Neural cell (in vitro differentiated cells): ENCODE data around the gene NCBP2L. TPM values are rescaled to one million over a fixed set of nuclear protein-coding genes. Genes with fewer than 3 reads are reported as not detected.

Experiments
- H2AFZ ChIP-seq: fragments of 200-600, 300-800 bp; sonication (generic), shearing (Covaris generic); 2 replicates; pipeline ENCODE4 v1.6.0; 2014; ENCODE audit warnings: low read depth, mild to moderate bottlenecking, antibody characterized with exemption, low read length, moderate library complexity
- H3F3A ChIP-seq: fragments of 200-600 bp; shearing (Covaris generic); 2 replicates; pipeline ENCODE4 v1.6.1; 2016; ENCODE audit warnings: mild to moderate bottlenecking, moderate library complexity, mixed read lengths, antibody characterized with exemption, low read length; ENCODE audit not compliant: insufficient read depth, poor library complexity, severe bottlenecking
- H3K27ac ChIP-seq: fragments of 200-600, 300-800 bp; sonication (generic), shearing (Covaris generic); 2 replicates; pipeline ENCODE4 v1.5.1; 2014; ENCODE audit warnings: mild to moderate bottlenecking, low read length, moderate library complexity
- H3K27me3 ChIP-seq: fragments of 300-800, 200-600 bp; sonication (generic), shearing (Covaris generic); 2 replicates; pipeline ENCODE4 v1.6.0; 2014; ENCODE audit warnings: mild to moderate bottlenecking, low read depth, low read length, moderate library complexity; ENCODE audit not compliant: insufficient read depth
- H3K36me3 ChIP-seq: fragments of 300-800, 200-600 bp; sonication (generic), shearing (Covaris generic); 2 replicates; pipeline ENCODE4 v1.5.1; 2014; ENCODE audit warnings: mild to moderate bottlenecking, antibody characterized with exemption, low read length, moderate library complexity; ENCODE audit not compliant: insufficient read depth
- H3K4me2 ChIP-seq: fragments of 300-800, 200-600 bp; sonication (generic), shearing (Covaris generic); 2 replicates; pipeline ENCODE4 v1.6.0; 2014; ENCODE audit warnings: mild to moderate bottlenecking, low read length
- H3K4me3 ChIP-seq: fragments of 300-800, 200-600 bp; sonication (generic), shearing (Covaris generic); 2 replicates; pipeline ENCODE4 v1.5.1; 2014; ENCODE audit warnings: mild to moderate bottlenecking, low read length, moderate library complexity
- H3K79me2 ChIP-seq: fragments of 200-600 bp; shearing (Covaris generic); replicated peaks from 2 replicates; pipeline ENCODE4 v1.6.0; 2014; ENCODE audit warnings: mild to moderate bottlenecking, low read length, moderate library complexity; ENCODE audit not compliant: insufficient read depth
- H3K9ac ChIP-seq: fragments of 300-800, 200-600 bp; sonication (generic), shearing (Covaris generic); 2 replicates; pipeline ENCODE4 v1.6.1; 2016; ENCODE audit warnings: mild to moderate bottlenecking, low read length, mixed read lengths
- H3K9me2 ChIP-seq: fragments of 200-600 bp; shearing (Covaris generic); 2 replicates; pipeline ENCODE4 v1.6.1; 2016; ENCODE audit warnings: mild to moderate bottlenecking, low read length, mixed read lengths; ENCODE audit not compliant: insufficient read depth
- H3K9me3 ChIP-seq: fragments of 200-600, 300-800 bp; sonication (generic), shearing (Covaris generic); 2 replicates; pipeline ENCODE4 v1.6.1; 2016; ENCODE audit warnings: mild to moderate bottlenecking, mixed run types, low read length, moderate library complexity, mixed read lengths
- H4K20me1 ChIP-seq: fragments of 200-600 bp; shearing (Covaris generic); 2 replicates; pipeline ENCODE4 v1.6.1; 2016; ENCODE audit warnings: mild to moderate bottlenecking, mixed run types; ENCODE audit not compliant: insufficient read depth
- EP300 ChIP-seq: fragments of 450-650 bp; conservative IDR thresholded peaks from 2 replicates; pipeline ENCODE4 v1.6.1; 2014; ENCODE audit warnings: antibody characterized with exemption, mild to moderate bottlenecking, moderate library complexity; ENCODE audit not compliant: poor library complexity, severe bottlenecking
- EZH2 ChIP-seq: fragments of 200-600, 300-800 bp; shearing (Covaris generic), sonication (generic); IDR thresholded peaks from 2 replicates; pipeline ENCODE4 v1.6.1; 2014; ENCODE audit warnings: antibody characterized with exemption, low read length, borderline replicate concordance, mild to moderate bottlenecking; ENCODE audit not compliant: insufficient read depth, poor library complexity, severe bottlenecking
- MXI1 ChIP-seq: fragments of 450-650 bp; conservative IDR thresholded peaks from 2 replicates; pipeline ENCODE4 v1.6.1; 2014; ENCODE audit warnings: antibody characterized with exemption, mild to moderate bottlenecking; ENCODE audit not compliant: poor library complexity, severe bottlenecking
- POLR2AphosphoS5 ChIP-seq: IDR thresholded peaks from 2 replicates; pipeline ENCODE4 v1.6.1; 2012
- RAD21 ChIP-seq: fragments of 450-650 bp; conservative IDR thresholded peaks from 2 replicates; pipeline ENCODE4 v1.6.1; 2014; ENCODE audit warnings: antibody characterized with exemption, mild to moderate bottlenecking, moderate library complexity
- SMC3 ChIP-seq: fragments of 450-650 bp; conservative IDR thresholded peaks from 2 replicates; pipeline ENCODE4 v1.6.1; 2014; ENCODE audit warnings: antibody characterized with exemption, mild to moderate bottlenecking, moderate library complexity; ENCODE audit not compliant: poor library complexity
- TAF1 ChIP-seq: IDR thresholded peaks from 2 replicates; pipeline ENCODE4 v1.6.1; 2012; ENCODE audit warnings: low read depth
- polyA plus RNA-seq: library from polyadenylated mRNA; depleted of rRNA; stranded (reverse); fragments of >200 nt; gene quantifications from 2 replicates; pipeline ENCODE4 v1.2.3, GENCODE V29; 2014
- TF ChIP-seq, protein P1 (sequence below): IDR thresholded peaks from 2 replicates; pipeline ENCODE4 v1.6.1; 2012; ENCODE audit warnings: borderline replicate concordance
- TF ChIP-seq, protein P2 (sequence below): fragments of 450-650 bp; IDR thresholded peaks from 2 replicates; pipeline ENCODE4 v1.5.1; 2014; ENCODE audit warnings: antibody characterized with exemption, mild to moderate bottlenecking, moderate library complexity; ENCODE audit not compliant: poor library complexity, severe bottlenecking

The NCBP2L gene
- polyA plus RNA-seq, 1 donor from 2014 or later: not detected

DNA sequence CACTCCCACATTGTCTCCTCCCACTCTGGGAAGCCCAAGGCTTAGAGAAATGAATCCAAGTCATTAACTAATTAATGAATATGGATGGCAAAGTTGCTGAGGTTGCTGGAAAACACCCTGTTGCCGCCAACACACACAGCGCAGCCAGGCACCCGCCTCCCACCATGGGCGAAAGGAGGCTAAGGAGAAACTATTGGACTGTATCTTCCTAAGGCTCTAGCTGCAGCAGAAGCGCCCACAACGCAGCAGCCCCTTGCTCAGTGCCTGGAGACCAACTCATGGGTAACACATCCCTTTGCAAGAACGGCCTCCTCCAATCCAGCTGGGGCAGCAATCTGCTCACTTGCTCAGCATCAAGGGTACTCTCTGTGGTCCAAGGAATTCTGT lies 36.1 kb upstream of the NCBP2L start:
- H3K4me3 ChIP-seq: no peak overlapping the region
- H3K79me2 ChIP-seq: no peaks in the 10 kb centered on the region
- no peak overlapping the region for H3K27ac ChIP-seq
- H3K9me2 ChIP-seq: no peaks in the 10 kb centered on the region
- H3K9ac ChIP-seq: no peak overlapping the region
- no peak overlapping the region for H2AFZ ChIP-seq
- H3K4me2 ChIP-seq: no peak overlapping the region
- no peaks in the 10 kb centered on the region for H4K20me1 ChIP-seq
- no peaks in the 10 kb centered on the region for H3K27me3 ChIP-seq
- no peaks in the 10 kb centered on the region for H3K36me3 ChIP-seq
- H3F3A ChIP-seq: no peaks in the 10 kb centered on the region
- no peaks in the 10 kb centered on the region for H3K9me3 ChIP-seq
- TF ChIP-seq EZH2 (no peak), TAF1 (no peak), SMC3 (no peak), MXI1 (no peak), RAD21 (no peak)

DNA sequence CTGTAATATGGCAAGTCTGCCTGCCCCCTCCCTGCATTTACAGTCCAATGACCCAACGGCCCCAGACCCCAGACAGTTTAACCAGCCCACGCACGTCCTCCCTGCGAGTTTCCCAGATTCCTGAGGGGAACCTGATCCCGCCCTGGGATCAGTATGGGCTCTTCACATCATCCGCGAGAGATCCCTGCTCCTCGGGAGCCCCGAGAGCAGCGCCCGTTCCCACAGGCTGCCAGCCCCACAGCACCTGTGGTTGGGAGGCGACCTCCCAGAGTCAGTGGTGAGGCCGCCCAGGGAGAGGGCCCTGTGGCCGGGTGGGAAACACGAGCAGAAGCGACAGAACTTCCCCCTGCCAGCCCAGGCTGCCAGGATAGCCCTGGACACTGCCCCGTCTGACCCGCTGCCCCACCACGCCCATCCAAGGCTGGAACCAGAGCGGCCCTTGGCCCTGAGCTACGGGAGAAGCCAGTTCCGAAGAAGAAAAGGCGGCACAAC lies 34.8 kb upstream of the NCBP2L start:
- Histone ChIP-seq H3K9me3 (no peaks in the 10 kb centered on the region), H3K4me2 (no peak overlapping the region), H3K27me3 (no peaks in the 10 kb centered on the region), H3K36me3 (no peaks in the 10 kb centered on the region), H2AFZ (no peak overlapping the region), H4K20me1 (no peaks in the 10 kb centered on the region), H3K4me3 (no peak overlapping the region), H3K79me2 (no peaks in the 10 kb centered on the region), H3K27ac (no peak overlapping the region), H3K9ac (no peak overlapping the region), H3K9me2 (no peaks in the 10 kb centered on the region), H3F3A (no peaks in the 10 kb centered on the region)
- TF ChIP-seq, protein P1, sequence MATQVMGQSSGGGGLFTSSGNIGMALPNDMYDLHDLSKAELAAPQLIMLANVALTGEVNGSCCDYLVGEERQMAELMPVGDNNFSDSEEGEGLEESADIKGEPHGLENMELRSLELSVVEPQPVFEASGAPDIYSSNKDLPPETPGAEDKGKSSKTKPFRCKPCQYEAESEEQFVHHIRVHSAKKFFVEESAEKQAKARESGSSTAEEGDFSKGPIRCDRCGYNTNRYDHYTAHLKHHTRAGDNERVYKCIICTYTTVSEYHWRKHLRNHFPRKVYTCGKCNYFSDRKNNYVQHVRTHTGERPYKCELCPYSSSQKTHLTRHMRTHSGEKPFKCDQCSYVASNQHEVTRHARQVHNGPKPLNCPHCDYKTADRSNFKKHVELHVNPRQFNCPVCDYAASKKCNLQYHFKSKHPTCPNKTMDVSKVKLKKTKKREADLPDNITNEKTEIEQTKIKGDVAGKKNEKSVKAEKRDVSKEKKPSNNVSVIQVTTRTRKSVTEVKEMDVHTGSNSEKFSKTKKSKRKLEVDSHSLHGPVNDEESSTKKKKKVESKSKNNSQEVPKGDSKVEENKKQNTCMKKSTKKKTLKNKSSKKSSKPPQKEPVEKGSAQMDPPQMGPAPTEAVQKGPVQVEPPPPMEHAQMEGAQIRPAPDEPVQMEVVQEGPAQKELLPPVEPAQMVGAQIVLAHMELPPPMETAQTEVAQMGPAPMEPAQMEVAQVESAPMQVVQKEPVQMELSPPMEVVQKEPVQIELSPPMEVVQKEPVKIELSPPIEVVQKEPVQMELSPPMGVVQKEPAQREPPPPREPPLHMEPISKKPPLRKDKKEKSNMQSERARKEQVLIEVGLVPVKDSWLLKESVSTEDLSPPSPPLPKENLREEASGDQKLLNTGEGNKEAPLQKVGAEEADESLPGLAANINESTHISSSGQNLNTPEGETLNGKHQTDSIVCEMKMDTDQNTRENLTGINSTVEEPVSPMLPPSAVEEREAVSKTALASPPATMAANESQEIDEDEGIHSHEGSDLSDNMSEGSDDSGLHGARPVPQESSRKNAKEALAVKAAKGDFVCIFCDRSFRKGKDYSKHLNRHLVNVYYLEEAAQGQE: no peak
- no peak for TF ChIP-seq EZH2

DNA sequence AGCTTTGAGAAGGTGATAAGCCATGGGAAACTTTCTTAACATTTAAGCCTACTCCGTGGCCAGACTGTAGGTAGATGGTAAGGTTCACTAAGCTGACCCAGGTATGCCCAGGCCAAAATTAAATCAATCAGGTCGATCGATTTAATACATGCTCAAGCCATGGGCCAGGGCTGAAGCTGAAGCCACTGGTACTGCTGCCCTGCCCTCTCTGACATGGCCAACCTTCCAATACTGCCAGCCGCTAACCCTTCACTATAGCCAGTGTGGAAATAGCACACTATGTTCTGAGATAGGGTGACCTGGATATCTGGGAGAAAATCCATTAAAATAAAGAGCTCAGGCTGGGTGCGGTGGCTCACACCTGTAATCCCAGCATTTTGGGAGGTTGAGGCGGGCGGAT lies 33.5 kb upstream of the NCBP2L start:
- H3K9ac ChIP-seq: no peak overlapping the region
- no peak for TF ChIP-seq POLR2AphosphoS5
- TF ChIP-seq MXI1: no peak
- no peak for TF ChIP-seq TAF1
- no peak for TF ChIP-seq SMC3
- TF ChIP-seq, protein P1: no peak
- TF ChIP-seq, protein P2, sequence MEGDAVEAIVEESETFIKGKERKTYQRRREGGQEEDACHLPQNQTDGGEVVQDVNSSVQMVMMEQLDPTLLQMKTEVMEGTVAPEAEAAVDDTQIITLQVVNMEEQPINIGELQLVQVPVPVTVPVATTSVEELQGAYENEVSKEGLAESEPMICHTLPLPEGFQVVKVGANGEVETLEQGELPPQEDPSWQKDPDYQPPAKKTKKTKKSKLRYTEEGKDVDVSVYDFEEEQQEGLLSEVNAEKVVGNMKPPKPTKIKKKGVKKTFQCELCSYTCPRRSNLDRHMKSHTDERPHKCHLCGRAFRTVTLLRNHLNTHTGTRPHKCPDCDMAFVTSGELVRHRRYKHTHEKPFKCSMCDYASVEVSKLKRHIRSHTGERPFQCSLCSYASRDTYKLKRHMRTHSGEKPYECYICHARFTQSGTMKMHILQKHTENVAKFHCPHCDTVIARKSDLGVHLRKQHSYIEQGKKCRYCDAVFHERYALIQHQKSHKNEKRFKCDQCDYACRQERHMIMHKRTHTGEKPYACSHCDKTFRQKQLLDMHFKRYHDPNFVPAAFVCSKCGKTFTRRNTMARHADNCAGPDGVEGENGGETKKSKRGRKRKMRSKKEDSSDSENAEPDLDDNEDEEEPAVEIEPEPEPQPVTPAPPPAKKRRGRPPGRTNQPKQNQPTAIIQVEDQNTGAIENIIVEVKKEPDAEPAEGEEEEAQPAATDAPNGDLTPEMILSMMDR: no peak
- no peak for TF ChIP-seq EP300
- no peaks in the 10 kb centered on the region for H3K36me3 ChIP-seq
- H3K79me2 ChIP-seq: no peaks in the 10 kb centered on the region
- H3K4me3 ChIP-seq: no peak overlapping the region
- no peaks in the 10 kb centered on the region for H3K9me3 ChIP-seq
- H2AFZ ChIP-seq: no peak overlapping the region
- no peaks in the 10 kb centered on the region for H3K27me3 ChIP-seq
- no peaks in the 10 kb centered on the region for H4K20me1 ChIP-seq
- no peak overlapping the region for H3K4me2 ChIP-seq
- no peaks in the 10 kb centered on the region for H3F3A ChIP-seq
- no peak overlapping the region for H3K27ac ChIP-seq
- no peaks in the 10 kb centered on the region for H3K9me2 ChIP-seq
